ENCODE data around the gene TMEM164.

The TMEM164 gene

DNA sequence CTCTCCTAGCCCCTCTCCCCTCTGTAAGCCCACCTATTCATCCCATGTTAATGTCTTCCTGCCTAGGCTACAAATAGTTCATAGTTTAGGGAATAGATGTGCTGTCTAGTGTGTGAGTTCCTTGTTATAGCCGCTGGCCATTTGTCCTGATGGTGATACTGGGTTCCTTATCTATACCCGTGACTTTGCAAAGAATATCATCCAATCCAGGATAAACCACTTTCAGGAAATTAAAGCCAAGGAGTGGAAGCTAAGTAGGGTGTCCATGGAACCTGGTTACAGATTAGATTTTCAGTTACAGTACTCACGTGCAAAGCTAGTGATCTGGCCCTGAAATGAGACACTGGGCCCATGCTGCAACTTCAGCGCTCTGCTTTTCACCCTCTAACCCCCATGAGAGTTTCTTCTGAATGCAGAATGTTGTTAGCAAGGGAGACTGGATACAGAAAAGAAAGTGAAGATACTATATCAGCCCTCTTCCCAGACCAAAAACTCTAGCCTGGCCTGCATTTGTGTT lies 111.4 kb downstream of the TMEM164 start:
- DNase-seq (ENCODE audit: low read depth in 1 of 2, low spot score in 1 of 2), result no peak
- no peak for TF ChIP-seq JUND (IDR thresholded peaks at IDR 0.05; ENCODE audit: low read depth)
- in situ Hi-C loops (cut with HindIII; ENCODE audit: low pct_unique_long_range_greater_than_20kb, low sequenced_read_pairs), result no loop called here

DNA sequence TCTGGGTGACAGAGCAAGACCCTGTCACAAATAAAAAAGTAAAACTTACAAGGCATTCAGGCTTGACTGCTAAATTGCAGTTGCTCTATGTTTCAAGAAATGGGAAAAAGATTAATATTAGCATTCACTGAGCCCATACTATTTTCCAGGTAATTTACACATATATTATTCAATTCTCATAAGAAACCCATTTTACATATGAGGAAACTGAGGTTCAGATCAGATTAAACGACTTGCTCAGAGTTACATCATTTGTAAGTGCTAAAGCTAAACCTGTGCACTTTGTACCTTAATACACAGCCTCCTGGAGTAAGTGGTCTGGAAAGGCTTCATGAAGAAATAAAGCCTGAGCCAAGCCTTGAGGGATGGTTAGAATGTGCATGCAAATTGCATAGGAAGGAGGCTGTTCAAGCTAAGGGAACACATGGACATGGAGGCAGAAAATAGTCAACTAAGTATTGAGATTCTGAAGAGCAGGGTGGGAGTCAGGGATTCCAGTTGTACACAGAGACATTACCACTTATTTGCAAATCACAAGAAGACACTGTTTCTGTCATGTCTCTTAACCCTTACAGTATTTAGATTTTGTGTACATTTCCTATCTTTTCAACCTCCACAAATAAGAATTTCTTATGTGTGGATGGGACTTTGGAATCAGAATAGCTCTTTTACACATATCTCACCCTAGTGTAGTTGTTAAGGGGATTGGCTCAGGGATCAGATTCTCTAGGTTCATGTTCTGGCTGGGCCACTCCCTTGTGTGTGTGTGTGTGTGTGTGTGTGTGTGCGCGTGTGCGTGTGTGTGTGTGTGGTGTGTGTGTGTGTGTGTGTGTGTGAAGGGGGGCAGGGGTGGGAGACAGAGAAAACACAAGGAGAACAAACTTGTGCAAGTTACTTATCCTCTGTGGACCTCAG lies 113.4 kb downstream of the TMEM164 start:
- in situ Hi-C loops (cut with HindIII; ENCODE audit: low pct_unique_long_range_greater_than_20kb, low sequenced_read_pairs), result no loop called here
- TF ChIP-seq JUND (IDR thresholded peaks at IDR 0.05; ENCODE audit: low read depth), result no peak
- DNase-seq (ENCODE audit: low read depth in 1 of 2, low spot score in 1 of 2), result no peak

DNA sequence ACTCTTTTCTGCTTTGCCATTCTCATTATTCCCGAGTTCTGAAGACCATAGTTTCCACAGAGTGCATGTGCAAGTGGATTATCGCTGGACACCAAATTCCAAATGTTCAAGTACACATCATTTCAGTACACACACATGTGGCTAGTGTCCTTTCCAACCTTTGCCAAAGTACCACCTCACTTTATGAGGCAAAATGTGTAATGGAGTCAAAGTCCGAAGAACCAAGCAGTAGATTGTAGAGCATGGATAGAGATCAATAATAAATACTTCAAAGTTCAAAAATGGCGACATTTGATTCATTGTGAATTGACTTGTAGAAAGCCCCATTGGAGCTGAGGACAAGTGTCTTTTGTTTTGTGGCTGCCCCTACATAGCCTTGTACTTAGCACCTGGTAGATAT lies 115.6 kb downstream of the TMEM164 start:
- in situ Hi-C loops (cut with HindIII; ENCODE audit: low pct_unique_long_range_greater_than_20kb, low sequenced_read_pairs), result no loop called here
- TF ChIP-seq JUND (IDR thresholded peaks at IDR 0.05; ENCODE audit: low read depth), result no peak
- no peak for DNase-seq (ENCODE audit: low read depth in 1 of 2, low spot score in 1 of 2)

- no peak for TF ChIP-seq JUND (IDR thresholded peaks at IDR 0.05; ENCODE audit: low read depth)
- in situ Hi-C loops (cut with HindIII; ENCODE audit: low pct_unique_long_range_greater_than_20kb, low sequenced_read_pairs), result no loop called here
- no peak for DNase-seq (ENCODE audit: low read depth in 1 of 2, low spot score in 1 of 2)
These were observed 116.6 kb downstream of the TMEM164 start for GRCh38 chrX:110119480-110119879.

- TF ChIP-seq JUND (IDR thresholded peaks at IDR 0.05; ENCODE audit: low read depth), result no peak
- DNase-seq (ENCODE audit: low read depth in 1 of 2, low spot score in 1 of 2), result peak in 1 of 2 experiments; percentile 3
- in situ Hi-C loops (cut with HindIII; ENCODE audit: low pct_unique_long_range_greater_than_20kb, low sequenced_read_pairs), result no loop called here
These were observed 117.1 kb downstream of the TMEM164 start for GRCh38 chrX:110120025-110120424.

- no peak for TF ChIP-seq JUND (IDR thresholded peaks at IDR 0.05; ENCODE audit: low read depth)
- in situ Hi-C loops (cut with HindIII; ENCODE audit: low pct_unique_long_range_greater_than_20kb, low sequenced_read_pairs), result no loop called here
- no peak for DNase-seq (ENCODE audit: low read depth in 1 of 2, low spot score in 1 of 2)
These were observed 120.4 kb downstream of the TMEM164 start for GRCh38 chrX:110123331-110123782.

- no peak for TF ChIP-seq JUND (IDR thresholded peaks at IDR 0.05; ENCODE audit: low read depth)
- DNase-seq (ENCODE audit: low read depth in 1 of 2, low spot score in 1 of 2), result no peak
- in situ Hi-C loops (cut with HindIII; ENCODE audit: low pct_unique_long_range_greater_than_20kb, low sequenced_read_pairs), result no loop called here
These were observed 122.7 kb downstream of the TMEM164 start for GRCh38 chrX:110125446-110126162.

GRCh38 chrX:110131031-110131430 lies 128.1 kb downstream of the TMEM164 start:
- in situ Hi-C loops (cut with HindIII; ENCODE audit: low pct_unique_long_range_greater_than_20kb, low sequenced_read_pairs), result no loop called here
- no peak for DNase-seq (ENCODE audit: low read depth in 1 of 2, low spot score in 1 of 2)
- no peak for TF ChIP-seq JUND (IDR thresholded peaks at IDR 0.05; ENCODE audit: low read depth)

DNA sequence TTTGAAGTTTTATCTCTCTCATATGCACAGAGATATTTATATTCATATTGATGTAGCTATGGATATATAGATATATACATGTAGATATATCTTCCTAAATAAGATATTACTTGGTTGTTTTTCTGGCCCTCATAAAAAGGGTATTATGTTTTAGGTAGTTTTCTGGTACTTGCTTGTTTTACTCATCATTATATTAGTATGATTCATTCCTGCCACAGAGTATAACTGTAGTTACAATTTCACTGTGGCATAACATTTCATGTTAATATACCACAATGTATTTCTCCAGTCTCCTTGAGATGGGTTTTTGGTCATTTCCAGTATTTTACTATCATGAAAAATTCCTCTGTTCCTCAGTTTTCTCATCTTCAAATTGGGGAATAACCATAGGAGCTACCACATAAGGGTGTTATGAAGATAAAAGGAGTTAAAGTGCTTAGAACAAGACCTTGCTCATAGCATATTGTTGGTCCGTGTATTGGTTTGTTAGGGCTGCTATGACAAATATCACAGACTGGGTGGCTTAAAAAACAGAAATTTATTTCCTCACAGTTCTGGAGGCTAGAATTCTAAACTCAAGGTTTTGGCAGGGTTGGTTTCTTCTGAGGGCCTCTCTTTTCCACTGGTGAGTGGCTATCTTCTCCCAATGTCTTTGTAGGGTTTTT lies 129.7 kb downstream of the TMEM164 start:
- TF ChIP-seq JUND (IDR thresholded peaks at IDR 0.05; ENCODE audit: low read depth), result no peak
- in situ Hi-C loops (cut with HindIII; ENCODE audit: low pct_unique_long_range_greater_than_20kb, low sequenced_read_pairs), result no loop called here
- no peak for DNase-seq (ENCODE audit: low read depth in 1 of 2, low spot score in 1 of 2)

- DNase-seq (ENCODE audit: low read depth in 1 of 2, low spot score in 1 of 2), result no peak
- in situ Hi-C loops (cut with HindIII; ENCODE audit: low pct_unique_long_range_greater_than_20kb, low sequenced_read_pairs), result no loop called here
- TF ChIP-seq JUND (IDR thresholded peaks at IDR 0.05; ENCODE audit: low read depth), result no peak
These were observed 130.9 kb downstream of the TMEM164 start for GRCh38 chrX:110133735-110134370.

DNA sequence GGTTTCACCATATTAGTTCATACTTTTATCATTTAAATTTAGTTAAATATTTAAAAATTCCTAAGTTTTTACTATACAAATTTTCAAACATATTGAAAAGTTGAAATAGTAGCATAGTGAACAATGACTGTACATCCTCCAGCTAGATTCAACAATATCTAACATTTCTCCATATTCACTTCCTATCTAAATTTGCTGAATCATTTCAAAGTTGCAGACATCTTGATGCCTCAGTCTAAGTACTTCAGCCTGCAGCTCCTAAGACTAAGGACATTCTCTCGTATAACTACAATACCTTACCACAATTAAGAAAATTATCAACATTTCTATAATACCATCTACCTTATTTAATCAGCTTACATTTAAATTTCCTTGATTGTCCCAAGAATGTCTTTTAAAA lies 132.7 kb downstream of the TMEM164 start:
- no peak for TF ChIP-seq JUND (IDR thresholded peaks at IDR 0.05; ENCODE audit: low read depth)
- DNase-seq (ENCODE audit: low read depth in 1 of 2, low spot score in 1 of 2), result no peak
- in situ Hi-C loops (cut with HindIII; ENCODE audit: low pct_unique_long_range_greater_than_20kb, low sequenced_read_pairs), result no loop called here

- in situ Hi-C loops (cut with HindIII; ENCODE audit: low pct_unique_long_range_greater_than_20kb, low sequenced_read_pairs), result no loop called here
- no peak for DNase-seq (ENCODE audit: low read depth in 1 of 2, low spot score in 1 of 2)
- TF ChIP-seq JUND (IDR thresholded peaks at IDR 0.05; ENCODE audit: low read depth), result no peak
These were observed 133.2 kb downstream of the TMEM164 start for GRCh38 chrX:110136136-110136535.
